ENCODE measurements around the gene JMY.

DNA sequence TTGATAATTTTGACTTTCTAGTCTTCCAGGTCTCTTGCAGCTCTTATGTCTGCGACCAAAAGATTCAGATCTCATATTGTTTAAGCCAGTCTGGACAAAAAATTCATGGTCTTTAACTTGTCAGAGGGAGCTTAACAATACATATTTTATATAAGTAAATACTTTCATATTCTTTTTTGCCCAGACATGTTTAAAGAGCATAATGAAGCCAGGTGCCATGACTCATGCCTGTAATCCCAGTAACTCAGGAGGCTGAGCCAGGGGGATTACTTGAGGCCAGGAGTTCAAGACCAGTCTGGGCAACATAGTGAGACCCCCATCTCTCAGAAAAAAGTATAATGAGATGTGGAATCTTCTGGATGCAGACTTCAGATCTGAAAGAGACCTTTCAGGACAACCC, 69.8 kb downstream of the JMY start:
- TF ChIP-seq FOXK2 (IDR thresholded peaks at IDR 0.05) (no peak), LEF1 (IDR thresholded peaks at IDR 0.05; ENCODE audit: borderline replicate concordance) (no peak), SUZ12 (IDR thresholded peaks at IDR 0.05) (no peak), TARDBP (IDR thresholded peaks at IDR 0.05) (no peak), FOXA1 (IDR thresholded peaks at IDR 0.05) (no peak), BHLHE40 (IDR thresholded peaks at IDR 0.05; ENCODE audit: borderline replicate concordance) (no peak)
- TF ChIP-seq, protein P1, sequence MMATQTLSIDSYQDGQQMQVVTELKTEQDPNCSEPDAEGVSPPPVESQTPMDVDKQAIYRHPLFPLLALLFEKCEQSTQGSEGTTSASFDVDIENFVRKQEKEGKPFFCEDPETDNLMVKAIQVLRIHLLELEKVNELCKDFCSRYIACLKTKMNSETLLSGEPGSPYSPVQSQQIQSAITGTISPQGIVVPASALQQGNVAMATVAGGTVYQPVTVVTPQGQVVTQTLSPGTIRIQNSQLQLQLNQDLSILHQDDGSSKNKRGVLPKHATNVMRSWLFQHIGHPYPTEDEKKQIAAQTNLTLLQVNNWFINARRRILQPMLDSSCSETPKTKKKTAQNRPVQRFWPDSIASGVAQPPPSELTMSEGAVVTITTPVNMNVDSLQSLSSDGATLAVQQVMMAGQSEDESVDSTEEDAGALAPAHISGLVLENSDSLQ (IDR thresholded peaks at IDR 0.05) = no peak
